ENCODE measurements around the gene CHRNA3.

- TF ChIP-seq REST (IDR thresholded peaks at IDR 0.05; ENCODE audit: low read depth), result no peak
- no peak for TF ChIP-seq EP300 (IDR thresholded peaks at IDR 0.05; ENCODE audit: borderline replicate concordance)
- TF ChIP-seq RAD21 (IDR thresholded peaks at IDR 0.05; ENCODE audit: low read depth), result no peak
- TF ChIP-seq TAF1 (IDR thresholded peaks at IDR 0.05; ENCODE audit: low read depth), result no peak
- no peak for TF ChIP-seq USF1 (IDR thresholded peaks at IDR 0.05)
- no peak for TF ChIP-seq FOXM1 (IDR thresholded peaks at IDR 0.05; ENCODE audit: borderline replicate concordance, low read depth)
- no peak for TF ChIP-seq MAX (IDR thresholded peaks at IDR 0.05)
- TF ChIP-seq CEBPB (IDR thresholded peaks at IDR 0.05), result no peak
Observed at GRCh38 chr15:78616506-78616905, 4.3 kb downstream of the CHRNA3 start.
